ENCODE measurements around the gene HDAC7.

Gene HDAC7

DNA sequence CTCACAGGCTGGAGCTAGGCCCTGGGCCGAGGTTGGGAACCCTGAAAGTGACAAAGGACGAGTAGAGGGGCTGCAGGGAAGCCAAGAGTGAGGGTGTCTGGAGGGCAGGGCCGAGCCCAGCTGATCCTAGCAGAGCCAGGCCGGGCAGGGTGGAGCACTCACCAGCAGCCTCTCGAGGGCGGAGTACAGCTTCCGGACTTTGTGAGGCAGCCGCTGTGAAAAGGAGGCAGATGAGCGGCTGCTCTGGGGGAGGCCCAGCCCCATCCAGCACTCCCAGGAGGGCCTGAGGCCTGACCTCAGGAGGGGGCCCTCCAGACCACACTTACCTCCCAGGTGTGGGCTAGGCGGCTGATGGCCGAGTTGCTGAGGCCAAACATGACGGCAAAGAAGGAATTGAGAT lies 79.7 kb downstream of the HDAC7 start:
- TF ChIP-seq, protein P1, sequence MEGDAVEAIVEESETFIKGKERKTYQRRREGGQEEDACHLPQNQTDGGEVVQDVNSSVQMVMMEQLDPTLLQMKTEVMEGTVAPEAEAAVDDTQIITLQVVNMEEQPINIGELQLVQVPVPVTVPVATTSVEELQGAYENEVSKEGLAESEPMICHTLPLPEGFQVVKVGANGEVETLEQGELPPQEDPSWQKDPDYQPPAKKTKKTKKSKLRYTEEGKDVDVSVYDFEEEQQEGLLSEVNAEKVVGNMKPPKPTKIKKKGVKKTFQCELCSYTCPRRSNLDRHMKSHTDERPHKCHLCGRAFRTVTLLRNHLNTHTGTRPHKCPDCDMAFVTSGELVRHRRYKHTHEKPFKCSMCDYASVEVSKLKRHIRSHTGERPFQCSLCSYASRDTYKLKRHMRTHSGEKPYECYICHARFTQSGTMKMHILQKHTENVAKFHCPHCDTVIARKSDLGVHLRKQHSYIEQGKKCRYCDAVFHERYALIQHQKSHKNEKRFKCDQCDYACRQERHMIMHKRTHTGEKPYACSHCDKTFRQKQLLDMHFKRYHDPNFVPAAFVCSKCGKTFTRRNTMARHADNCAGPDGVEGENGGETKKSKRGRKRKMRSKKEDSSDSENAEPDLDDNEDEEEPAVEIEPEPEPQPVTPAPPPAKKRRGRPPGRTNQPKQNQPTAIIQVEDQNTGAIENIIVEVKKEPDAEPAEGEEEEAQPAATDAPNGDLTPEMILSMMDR (conservative IDR thresholded peaks at IDR 0.05; ENCODE audit: low read length) = no peak
- no peak for DNase-seq (ENCODE audit: low read depth)
- no peak overlapping the region for H3K4me3 ChIP-seq (ENCODE audit: low read length)

DNA sequence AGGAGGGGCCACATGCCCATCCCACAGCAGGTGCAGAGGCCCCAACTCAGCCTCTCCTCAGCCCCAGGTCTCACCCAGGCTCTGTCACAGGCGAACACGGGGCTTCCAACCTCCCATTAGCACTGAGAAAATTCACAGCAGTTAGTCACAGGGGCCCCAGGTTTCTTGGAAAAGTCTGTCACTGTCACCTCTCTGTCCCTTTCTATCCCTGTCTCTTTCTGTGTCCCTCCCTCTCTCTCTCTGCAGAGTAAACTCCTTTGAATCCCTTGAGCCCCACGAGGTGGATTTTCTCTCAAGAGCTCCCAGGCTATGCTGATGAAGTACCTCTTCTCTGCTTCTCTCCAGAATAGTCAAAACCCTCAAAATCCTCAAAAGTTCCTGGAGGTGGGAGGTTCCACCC lies 80.4 kb downstream of the HDAC7 start:
- H3K4me3 ChIP-seq (ENCODE audit: low read length) = no peak overlapping the region
- TF ChIP-seq, protein P1 (conservative IDR thresholded peaks at IDR 0.05; ENCODE audit: low read length) = no peak
- DNase-seq (ENCODE audit: low read depth) = no peak

DNA sequence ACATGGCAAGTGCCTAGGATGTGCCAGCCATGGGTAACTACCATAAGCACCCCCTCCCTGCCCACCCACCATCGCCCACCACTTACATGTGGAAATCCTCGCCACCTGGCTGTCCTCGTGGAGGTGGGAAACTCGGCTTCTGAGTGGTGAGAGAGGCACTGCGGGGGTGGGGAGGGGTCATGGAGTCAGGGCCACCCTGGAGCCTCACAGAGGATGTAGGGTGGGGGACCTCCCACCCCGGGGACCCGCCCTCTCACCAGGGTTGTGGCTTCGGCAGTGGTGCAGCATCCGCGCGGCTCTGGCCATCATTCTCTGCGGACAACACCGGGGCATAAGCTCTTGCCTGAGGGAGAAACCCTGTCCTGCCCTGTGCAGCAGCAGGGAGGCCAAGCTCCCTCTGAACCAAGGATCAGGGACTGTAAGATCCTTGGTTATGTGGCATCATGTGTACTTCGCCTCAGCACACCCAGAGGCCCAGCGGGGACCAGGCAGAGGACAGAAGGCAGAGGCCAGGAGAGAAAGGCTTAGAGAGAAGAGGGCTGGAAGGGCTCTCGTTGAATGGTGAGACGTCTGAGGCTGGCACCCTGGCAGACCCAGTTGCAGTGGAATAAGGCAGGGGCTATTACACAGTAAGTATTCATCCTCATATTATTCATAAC lies 81.6 kb downstream of the HDAC7 start:
- no peak for DNase-seq (ENCODE audit: low read depth)
- TF ChIP-seq, protein P1 (conservative IDR thresholded peaks at IDR 0.05; ENCODE audit: low read length) = no peak

DNA sequence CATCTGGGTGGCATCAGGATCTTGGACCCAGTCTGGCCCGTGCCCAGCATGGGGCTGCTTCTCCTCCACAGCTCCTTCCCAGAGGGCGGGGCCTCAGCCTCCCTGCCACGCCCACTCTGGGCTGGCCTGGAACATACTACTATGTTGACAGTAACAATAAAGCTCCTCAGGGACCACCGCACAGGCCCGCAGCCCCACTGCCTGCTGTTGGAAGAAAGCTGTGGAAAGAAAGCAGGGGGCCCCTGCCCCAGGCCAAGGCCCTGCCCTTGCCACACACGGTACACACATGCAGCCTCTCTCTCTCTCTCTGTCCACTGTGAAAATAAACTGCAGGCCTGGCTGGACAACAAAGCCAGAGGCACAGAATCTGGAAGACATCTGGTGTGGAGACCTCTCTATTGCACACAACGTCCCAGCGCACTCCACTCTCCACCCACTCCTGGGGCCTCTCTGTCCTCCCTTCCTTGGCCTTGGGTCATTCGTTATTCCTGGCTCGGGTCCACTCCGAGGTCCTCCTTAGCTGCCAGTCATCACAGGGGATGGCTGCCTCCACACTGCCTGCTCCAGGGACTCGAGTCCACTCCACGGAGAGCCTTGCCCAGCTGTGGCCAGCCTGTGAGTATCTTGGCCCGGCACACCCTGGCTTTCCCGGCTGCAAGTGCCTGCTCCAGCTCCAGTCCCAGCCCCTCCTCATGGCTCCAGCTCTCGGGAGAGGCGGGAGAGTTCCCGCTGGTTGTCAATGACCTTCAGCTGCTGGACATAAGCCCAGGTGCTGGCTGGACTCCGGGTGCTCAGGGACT lies 82.6 kb downstream of the HDAC7 start:
- peak overlapping the region; percentile 29; the same call in 1 of the 2 replicates for H3K4me3 ChIP-seq (ENCODE audit: low read length)
- peak; percentile 90 for DNase-seq (ENCODE audit: low read depth)
- TF ChIP-seq, protein P1 (conservative IDR thresholded peaks at IDR 0.05; ENCODE audit: low read length) = no peak

More for the DNA sequence above, 81.6 kb downstream of the HDAC7 start:
- H3K4me3 ChIP-seq (ENCODE audit: low read length) = no peak overlapping the region

DNA sequence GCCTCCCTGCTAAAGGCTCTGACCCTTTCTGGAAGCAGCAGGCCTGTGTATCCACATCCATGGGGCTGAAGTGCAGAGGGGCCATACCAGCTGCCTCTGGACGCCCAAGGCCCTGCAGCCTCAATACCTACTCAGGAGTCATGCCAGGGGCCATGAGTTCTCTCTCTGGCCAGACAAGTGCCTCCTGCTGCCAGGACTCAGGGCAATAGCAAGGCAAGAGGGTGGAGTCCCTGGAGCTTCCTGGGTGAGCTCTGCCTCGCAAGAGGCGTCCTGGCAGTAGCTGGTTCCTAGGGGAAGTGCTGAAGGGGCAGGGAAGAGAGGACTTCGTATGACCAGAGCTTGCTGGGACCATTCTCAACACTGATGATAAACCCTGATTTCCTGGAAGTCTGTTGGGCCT lies 83.5 kb downstream of the HDAC7 start:
- TF ChIP-seq, protein P1 (conservative IDR thresholded peaks at IDR 0.05; ENCODE audit: low read length) = no peak
- no peak for DNase-seq (ENCODE audit: low read depth)
- H3K4me3 ChIP-seq (ENCODE audit: low read length) = no peak overlapping the region

DNA sequence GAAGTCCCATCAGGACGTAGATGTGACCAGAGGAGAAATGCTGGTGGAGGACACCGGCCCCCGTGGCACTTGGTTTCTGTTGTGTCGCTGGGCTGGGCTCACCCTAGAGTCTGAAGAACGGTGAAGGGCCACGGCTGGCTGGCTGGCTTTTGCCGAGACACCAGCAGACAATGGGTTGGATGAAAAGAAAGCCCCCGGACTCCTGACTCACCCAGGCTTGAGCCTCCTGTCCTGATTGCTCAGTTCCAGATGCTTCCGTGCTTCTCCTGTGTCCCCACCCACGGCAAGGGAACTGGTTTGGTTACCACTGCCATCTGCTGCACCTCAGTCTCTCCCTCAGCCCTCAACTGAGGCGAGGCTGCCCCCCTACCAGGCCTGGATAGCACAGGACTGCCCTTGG lies 84.1 kb downstream of the HDAC7 start:
- TF ChIP-seq, protein P1 (conservative IDR thresholded peaks at IDR 0.05; ENCODE audit: low read length) = no peak
- H3K4me3 ChIP-seq (ENCODE audit: low read length) = no peak overlapping the region
- no peak for DNase-seq (ENCODE audit: low read depth)
